Ishikawa (cell line): Measurements from ENCODE around the gene KDM5B.

Experiments used
- EP300 ChIP-seq: IDR thresholded peaks from 2 replicates; pipeline ENCODE4 v1.6.1; 2012; ENCODE audit warnings: borderline replicate concordance
- TEAD4 ChIP-seq: IDR thresholded peaks from 2 replicates; pipeline ENCODE4 v1.6.1; 2012
- ZBTB7A ChIP-seq: IDR thresholded peaks from 2 replicates; pipeline ENCODE4 v1.6.1; 2012; ENCODE audit warnings: low read depth
- TF ChIP-seq, protein P1 (sequence below): IDR thresholded peaks from 2 replicates; pipeline ENCODE4 v1.6.1; 2012
- TF ChIP-seq, protein P2 (sequence below): IDR thresholded peaks from 2 replicates; pipeline ENCODE4 v1.6.1; 2012

DNA sequence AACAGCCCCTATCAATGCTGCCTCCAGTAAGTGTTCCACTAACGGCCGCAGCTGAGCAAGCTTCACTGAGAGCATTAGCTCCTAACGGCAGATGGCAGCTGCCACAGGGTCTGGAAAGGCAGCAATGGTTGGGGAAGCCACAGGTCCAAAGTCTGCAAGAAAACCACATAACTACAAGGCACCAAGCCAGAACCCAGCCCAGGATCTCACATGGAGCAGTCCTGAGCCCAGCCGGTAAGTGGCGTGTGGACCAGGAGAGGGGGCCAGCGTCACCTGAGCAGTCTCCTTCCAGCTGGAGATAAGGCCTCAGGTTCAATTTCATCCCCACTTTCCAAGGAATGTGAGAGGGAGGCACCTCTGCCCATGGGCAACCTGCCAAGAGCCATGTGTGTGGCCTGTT is 111.2 kb downstream of the KDM5B start:
- TF ChIP-seq, protein P1, sequence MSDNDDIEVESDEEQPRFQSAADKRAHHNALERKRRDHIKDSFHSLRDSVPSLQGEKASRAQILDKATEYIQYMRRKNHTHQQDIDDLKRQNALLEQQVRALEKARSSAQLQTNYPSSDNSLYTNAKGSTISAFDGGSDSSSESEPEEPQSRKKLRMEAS, result no peak
- TF ChIP-seq ZBTB7A (no peak), EP300 (no peak), TEAD4 (no peak)
- TF ChIP-seq, protein P2, sequence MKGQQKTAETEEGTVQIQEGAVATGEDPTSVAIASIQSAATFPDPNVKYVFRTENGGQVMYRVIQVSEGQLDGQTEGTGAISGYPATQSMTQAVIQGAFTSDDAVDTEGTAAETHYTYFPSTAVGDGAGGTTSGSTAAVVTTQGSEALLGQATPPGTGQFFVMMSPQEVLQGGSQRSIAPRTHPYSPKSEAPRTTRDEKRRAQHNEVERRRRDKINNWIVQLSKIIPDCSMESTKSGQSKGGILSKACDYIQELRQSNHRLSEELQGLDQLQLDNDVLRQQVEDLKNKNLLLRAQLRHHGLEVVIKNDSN, result no peak
